ENCODE results near the gene M1AP. TPM values are rescaled to one million over a fixed set of nuclear protein-coding genes. Genes with fewer than 3 reads are reported as not detected.

The M1AP gene
- total RNA-seq, 1 donor from 2014 or later = 2.5 TPM

GRCh38 chr2:74507926-74508520, 140.1 kb downstream of the M1AP start:
- DNase-seq (ENCODE audit: low read depth) = no peak
- no peak for TF ChIP-seq CTCF (conservative IDR thresholded peaks at IDR 0.05; ENCODE audit: low read depth, low read length)
- peak overlapping the region; percentile 72 for H3K4me3 ChIP-seq (ENCODE audit: low read depth, low read length)

Other genes with a start within 250 kb of the M1AP start
- gene C2orf81, start 226.7 kb downstream of the M1AP start, total RNA-seq = 2.7 and 4.1 TPM in 2 replicates
- gene WDR54, start 226.6 kb downstream of the M1AP start, total RNA-seq = 45.1 and 61.7 TPM in 2 replicates
- gene RTKN, start 206.4 kb downstream of the M1AP start, total RNA-seq = 77.3 and 85.3 TPM in 2 replicates
- gene INO80B, start 193.2 kb downstream of the M1AP start, total RNA-seq = 5.3 and 7.0 TPM in 2 replicates
- 36.2 and 84.3 TPM in 2 replicates for gene WBP1, start 189.9 kb downstream of the M1AP start, total RNA-seq
- gene MOGS, start 182.9 kb downstream of the M1AP start, total RNA-seq = 63.1 and 83.1 TPM in 2 replicates
- gene MRPL53, start 175.7 kb downstream of the M1AP start, total RNA-seq = 34.2 and 61.1 TPM in 2 replicates
- gene CCDC142, start 165.3 kb downstream of the M1AP start, total RNA-seq = 3.9 and 5.8 TPM in 2 replicates
- 13.5 and 20.9 TPM in 2 replicates for gene TTC31, start 165.2 kb downstream of the M1AP start, total RNA-seq
- gene LBX2, start 148.7 kb downstream of the M1AP start, total RNA-seq = 1.3 and 1.7 TPM in 2 replicates
- gene PCGF1, start 140.6 kb downstream of the M1AP start, total RNA-seq = 16.3 and 21.6 TPM in 2 replicates
- not detected in 2 replicates for gene TLX2, start 133.9 kb downstream of the M1AP start, total RNA-seq
- gene DQX1, start 122.1 kb downstream of the M1AP start, total RNA-seq = not detected in 2 replicates
- gene AUP1, start 118.6 kb downstream of the M1AP start, total RNA-seq = 86.4 and 136 TPM in 2 replicates
- 25.1 and 42.0 TPM in 2 replicates for gene HTRA2, start 118.4 kb downstream of the M1AP start, total RNA-seq
- gene LOXL3, start 94.4 kb downstream of the M1AP start, total RNA-seq = 5.9 and 6.6 TPM in 2 replicates
- 30.5 and 35.7 TPM in 2 replicates for gene DOK1, start 93.6 kb downstream of the M1AP start, total RNA-seq
- gene SEMA4F, start 5.9 kb upstream of the M1AP start, total RNA-seq = 10.3 and 13.8 TPM in 2 replicates
- 9.5 and 17.6 TPM in 2 replicates for gene HK2, start 185.8 kb upstream of the M1AP start, total RNA-seq